Neuronal stem cell (in vitro differentiated cells): Measurements from ENCODE around the gene SLFN13.

Experiments used
- DNase-seq: peaks from one replicate; pipeline ENCODE4 v3.0.0-alpha.2; 2013; ENCODE audit warnings: low spot score
- H2AFZ ChIP-seq: one replicate; pipeline ENCODE4 v1.6.1; 2013; ENCODE audit warnings: mild to moderate bottlenecking, low read length, inconsistent platforms
- H2AK5ac ChIP-seq: 2 replicates; pipeline ENCODE4 v1.6.1; 2013; ENCODE audit warnings: low read depth, mild to moderate bottlenecking, inconsistent platforms, low read length, moderate library complexity, mixed read lengths
- H2BK120ac ChIP-seq: 2 replicates; pipeline ENCODE4 v1.6.1; 2013; ENCODE audit warnings: low read depth, mild to moderate bottlenecking, inconsistent platforms, low read length, moderate library complexity, mixed read lengths
- H2BK12ac ChIP-seq: one replicate; pipeline ENCODE4 v1.6.1; 2013; ENCODE audit warnings: low read length, inconsistent platforms
- H2BK15ac ChIP-seq: 2 replicates; pipeline ENCODE4 v1.6.1; 2013; ENCODE audit warnings: mild to moderate bottlenecking, low read length, inconsistent platforms, mixed read lengths
- H2BK5ac ChIP-seq: one replicate; pipeline ENCODE4 v1.6.1; 2013; ENCODE audit warnings: inconsistent platforms, mild to moderate bottlenecking, low read length, moderate library complexity
- H3K14ac ChIP-seq: one replicate; pipeline ENCODE4 v1.6.1; 2013; ENCODE audit warnings: low read length, inconsistent platforms
- H3K18ac ChIP-seq: 2 replicates; pipeline ENCODE4 v1.6.1; 2013; ENCODE audit warnings: low read length, inconsistent platforms
- H3K23ac ChIP-seq: 2 replicates; pipeline ENCODE4 v1.6.1; 2013; ENCODE audit warnings: low read depth, mild to moderate bottlenecking, mixed read lengths, low read length, inconsistent platforms; ENCODE audit not compliant: poor library complexity
- H3K27ac ChIP-seq: replicated peaks from 3 replicates; pipeline ENCODE4 v1.5.1; 2013; ENCODE audit warnings: low read length, inconsistent platforms
- H3K27me3 ChIP-seq, 3 experiments: 2 replicates each; pipeline ENCODE4 v1.6.1; 2013; ENCODE audit warnings: low read length in 3 of 3, mild to moderate bottlenecking in 2 of 3, inconsistent platforms in 1 of 3, low read depth in 1 of 3, mixed read lengths in 1 of 3, moderate library complexity in 1 of 3; ENCODE audit not compliant: control insufficient read depth in 3 of 3, insufficient read depth in 3 of 3
- H3K36me3 ChIP-seq, 2 donors: replicated peaks in 1 of 2; 2 replicates each; pipeline ENCODE4 v1.6.1; 2013; ENCODE audit warnings: low read length in 2 of 2; ENCODE audit not compliant: control insufficient read depth in 2 of 2, insufficient read depth in 2 of 2
- H3K4ac ChIP-seq: 2 replicates; pipeline ENCODE4 v1.6.1; 2013; ENCODE audit warnings: inconsistent platforms, mild to moderate bottlenecking, low read length, moderate library complexity
- H3K4me1 ChIP-seq, 2 donors: 1 replicate in 1 of 2; 2 replicates in 1 of 2; pipeline ENCODE4 v1.6.1; 2013; ENCODE audit warnings: low read length in 2 of 2, low read depth in 1 of 2; ENCODE audit not compliant: control insufficient read depth in 2 of 2, insufficient read depth in 1 of 2
- H3K4me2 ChIP-seq: one replicate; pipeline ENCODE4 v1.6.1; 2013; ENCODE audit warnings: mild to moderate bottlenecking, low read length, inconsistent platforms; ENCODE audit not compliant: insufficient read depth, poor library complexity, severe bottlenecking
- H3K4me3 ChIP-seq, 2 donors: 2 replicates each; pipeline ENCODE4 v1.5.1; 2013; ENCODE audit warnings: low read length in 2 of 2, mild to moderate bottlenecking in 2 of 2, inconsistent platforms in 1 of 2, moderate library complexity in 1 of 2
- H3K79me1 ChIP-seq: one replicate; pipeline ENCODE4 v1.6.1; 2013; ENCODE audit warnings: low read depth, mild to moderate bottlenecking, inconsistent platforms, low read length, moderate library complexity
- H3K9ac ChIP-seq: one replicate; pipeline ENCODE4 v1.6.1; 2013; ENCODE audit warnings: mild to moderate bottlenecking, low read depth, low read length, inconsistent platforms; ENCODE audit not compliant: poor library complexity
- H3K9me3 ChIP-seq, 2 donors: replicated peaks in 1 of 2; 2 replicates each; pipeline versions ENCODE3 to v1.6.1; 2013; ENCODE audit warnings: low read length in 2 of 2, mild to moderate bottlenecking in 2 of 2, inconsistent platforms in 1 of 2, low read depth in 1 of 2, mixed read lengths in 1 of 2, moderate library complexity in 1 of 2; ENCODE audit not compliant: control insufficient read depth in 2 of 2, insufficient read depth in 1 of 2
- H4K8ac ChIP-seq: one replicate; pipeline ENCODE4 v1.6.1; 2013; ENCODE audit warnings: low read depth, mild to moderate bottlenecking, inconsistent platforms, low read length, moderate library complexity
- H4K91ac ChIP-seq: one replicate; pipeline ENCODE4 v1.6.1; 2013; ENCODE audit warnings: low read length, low read depth, mild to moderate bottlenecking, inconsistent platforms; ENCODE audit not compliant: poor library complexity
- WGBS, 2 donors: extraction: QIAGEN DNeasy Blood & Tissue Kit; methylation state at CpG; one replicate each; pipeline ENCODE4 v1.1.7; 2013; ENCODE audit warnings: missing lambda C conversion rate in 2 of 2, mixed read lengths in 1 of 2; ENCODE audit not compliant: insufficient read length in 2 of 2, insufficient replicate concordance in 1 of 2; ENCODE audit errors: extremely low coverage in 2 of 2; 5-methylcytosine and 5-hydroxymethylcytosine counted together

The SLFN13 gene

DNA sequence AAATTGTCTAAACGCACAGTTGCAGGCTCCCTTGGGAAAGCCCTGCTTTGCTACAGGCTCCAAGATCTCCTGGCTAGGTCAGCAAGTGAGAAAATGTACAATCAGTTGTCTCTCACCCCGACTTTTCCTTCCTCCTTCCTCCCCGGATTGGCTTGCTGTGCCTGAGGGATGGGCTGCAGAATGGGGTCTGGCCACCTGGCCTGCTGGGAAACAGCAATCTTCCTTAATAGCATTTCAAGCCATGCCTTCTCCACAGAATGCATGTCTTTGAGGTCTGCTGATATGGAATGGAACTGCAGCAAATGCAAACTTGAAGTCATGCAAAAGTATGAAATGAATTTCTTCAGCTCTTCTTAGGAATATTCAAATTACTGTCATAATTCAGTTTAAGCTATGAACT lies 42.9 kb upstream of the SLFN13 start:
- H3K4me3 ChIP-seq, result no peak overlapping the region

DNA sequence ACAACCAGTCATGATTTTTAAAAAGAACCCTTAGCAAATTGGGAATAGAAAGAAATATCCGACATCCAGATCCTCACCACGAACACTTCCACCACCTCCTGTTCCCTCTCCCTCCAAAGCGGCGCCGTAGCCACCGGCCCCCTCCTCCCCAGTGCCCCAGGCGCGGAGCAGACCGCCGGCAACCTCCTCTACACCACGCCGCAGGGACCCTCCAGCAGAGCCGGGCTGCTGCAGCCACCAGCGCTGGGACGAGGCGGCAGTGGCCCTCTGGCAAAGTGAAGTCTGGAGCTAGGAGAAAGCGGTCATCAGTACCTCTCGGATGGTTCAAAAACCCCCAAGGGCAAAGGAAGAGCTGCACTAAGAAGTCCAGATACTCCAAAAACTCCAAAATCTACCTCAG lies 41.4 kb upstream of the SLFN13 start:
- H2BK5ac ChIP-seq, result no peak overlapping the region
- peaks cover 9 to 12% of the 10 kb centered on the region in 2 donors for H3K9me3 ChIP-seq
- no peak overlapping the region for H2AFZ ChIP-seq
- H3K79me1 ChIP-seq, result no peaks in the 10 kb centered on the region
- no peak overlapping the region for H3K23ac ChIP-seq
- no peak overlapping the region for H4K91ac ChIP-seq
- no peak overlapping the region for H3K14ac ChIP-seq
- H2BK15ac ChIP-seq, result no peak overlapping the region
- no peak overlapping the region for H3K27ac ChIP-seq
- no peak overlapping the region for H3K9ac ChIP-seq
- WGBS, 2 donors, result no CpG with 5 or more reads among the region's 18 CpGs
- no peak overlapping the region for H3K4me2 ChIP-seq
- H3K4me1 ChIP-seq, result peaks cover 0 to 1% of the 10 kb centered on the region in 2 donors
- H3K4ac ChIP-seq, result no peak overlapping the region
- H2AK5ac ChIP-seq, result no peak overlapping the region
- H3K4me3 ChIP-seq, result no peak overlapping the region
- no peaks in the 10 kb centered on the region for H3K36me3 ChIP-seq
- no peak overlapping the region for H4K8ac ChIP-seq
- no peak overlapping the region for H2BK120ac ChIP-seq
- H3K18ac ChIP-seq, result no peak overlapping the region
- peaks cover 40 to 94% (median 85%) of the 10 kb centered on the region in 3 experiments for H3K27me3 ChIP-seq
- DNase-seq, result no peak
- H2BK12ac ChIP-seq, result no peak overlapping the region

More for the DNA sequence above, 42.9 kb upstream of the SLFN13 start:
- no peak overlapping the region for H3K4ac ChIP-seq
- H3K4me1 ChIP-seq, result peaks cover 0 to 1% of the 10 kb centered on the region in 2 donors
- DNase-seq, result no peak
- H4K91ac ChIP-seq, result no peak overlapping the region
- H3K14ac ChIP-seq, result no peak overlapping the region
- H2BK15ac ChIP-seq, result no peak overlapping the region
- H2BK12ac ChIP-seq, result no peak overlapping the region
- H2AK5ac ChIP-seq, result no peak overlapping the region
- no peak overlapping the region for H3K4me2 ChIP-seq
- peaks cover 9 to 15% of the 10 kb centered on the region in 2 donors for H3K9me3 ChIP-seq
- no peaks in the 10 kb centered on the region for H3K36me3 ChIP-seq
- H3K27ac ChIP-seq, result no peak overlapping the region
- no peak overlapping the region for H2AFZ ChIP-seq
- no peak overlapping the region for H2BK120ac ChIP-seq
- no peak overlapping the region for H3K18ac ChIP-seq
- H3K79me1 ChIP-seq, result no peaks in the 10 kb centered on the region
- H3K23ac ChIP-seq, result no peak overlapping the region
- H2BK5ac ChIP-seq, result no peak overlapping the region
- H4K8ac ChIP-seq, result no peak overlapping the region
- H3K27me3 ChIP-seq, result peaks cover 49 to 99% (median 92%) of the 10 kb centered on the region in 3 experiments
- no peak overlapping the region for H3K9ac ChIP-seq
- WGBS, 2 donors, result no CpG with 5 or more reads among the region's 3 CpGs

DNA sequence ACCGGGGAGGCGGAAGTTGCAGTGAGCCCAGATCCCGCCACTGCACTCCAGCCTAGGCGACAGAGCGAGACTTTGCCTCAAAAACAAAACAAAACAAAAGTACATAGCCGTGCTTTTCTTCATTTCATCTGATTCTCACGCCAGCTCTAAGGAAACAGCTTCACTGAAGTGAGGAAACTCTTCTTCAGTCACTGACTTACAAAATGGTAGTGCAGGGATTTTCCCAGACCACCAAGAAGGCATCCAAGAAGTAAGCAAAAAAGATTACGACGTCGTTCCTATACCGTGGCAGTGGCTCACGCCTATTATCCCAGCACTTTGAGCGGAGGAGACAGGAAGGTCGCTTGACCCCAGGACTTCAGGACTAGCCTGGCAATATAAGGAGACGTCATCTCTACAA lies 40.4 kb upstream of the SLFN13 start:
- no peak overlapping the region for H4K8ac ChIP-seq
- H3K14ac ChIP-seq, result no peak overlapping the region
- no peak overlapping the region for H2AFZ ChIP-seq
- no peak overlapping the region for H2BK15ac ChIP-seq
- H3K4me2 ChIP-seq, result no peak overlapping the region
- peaks cover 0 to 1% of the 10 kb centered on the region in 2 donors for H3K4me1 ChIP-seq
- H3K79me1 ChIP-seq, result no peaks in the 10 kb centered on the region
- H3K27me3 ChIP-seq, result peaks cover 39 to 93% (median 83%) of the 10 kb centered on the region in 3 experiments
- H2BK5ac ChIP-seq, result no peak overlapping the region
- no peak overlapping the region for H3K27ac ChIP-seq
- no peak overlapping the region for H3K9ac ChIP-seq
- H2AK5ac ChIP-seq, result no peak overlapping the region
- no peak overlapping the region for H3K4me3 ChIP-seq
- H3K36me3 ChIP-seq, result no peaks in the 10 kb centered on the region
- no CpG with 5 or more reads among the region's 15 CpGs for WGBS, 2 donors
- H4K91ac ChIP-seq, result no peak overlapping the region
- no peak overlapping the region for H3K18ac ChIP-seq
- H2BK120ac ChIP-seq, result no peak overlapping the region
- no peak overlapping the region for H3K23ac ChIP-seq
- peaks cover 9 to 12% of the 10 kb centered on the region in 2 donors for H3K9me3 ChIP-seq
- no peak overlapping the region for H3K4ac ChIP-seq
- no peak for DNase-seq
- no peak overlapping the region for H2BK12ac ChIP-seq

DNA sequence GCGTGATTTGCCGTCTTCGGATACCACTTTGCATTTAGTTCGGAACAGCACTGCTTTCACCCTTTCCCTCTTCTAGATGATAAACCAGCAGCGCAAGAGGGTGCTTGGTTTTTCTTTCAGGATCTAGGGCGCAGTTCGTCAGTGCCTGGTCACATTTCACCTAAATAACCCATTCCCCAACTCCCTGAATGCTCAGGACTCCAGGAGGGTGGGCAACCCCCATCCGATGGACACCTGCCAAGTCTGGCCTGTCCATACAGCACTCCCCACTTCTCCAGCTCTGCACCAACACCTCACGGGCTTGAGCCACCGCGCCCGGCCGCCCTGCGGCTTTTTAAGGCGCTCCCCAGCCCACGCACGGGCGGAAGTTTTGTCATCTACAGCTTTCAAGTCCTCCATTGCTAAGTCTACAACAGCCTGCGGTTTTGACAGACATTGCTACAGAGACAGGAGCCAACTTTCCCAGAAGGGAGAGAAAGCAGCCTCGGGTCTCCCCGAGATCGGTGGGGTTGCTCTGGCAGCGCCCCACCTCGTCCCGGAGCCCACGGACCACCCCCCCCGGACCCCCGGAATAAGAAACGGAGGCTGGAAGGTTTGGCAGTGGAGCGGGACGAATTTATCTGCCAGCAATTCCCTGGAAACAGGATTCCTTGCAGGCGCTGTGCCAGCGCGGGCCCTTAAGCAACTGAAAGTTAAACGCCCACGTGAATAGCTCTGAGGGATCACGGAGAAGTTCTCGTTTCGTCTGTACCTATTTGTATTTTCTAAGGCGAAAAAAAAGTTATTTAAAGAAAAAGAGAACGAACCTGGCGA lies 38.6 kb upstream of the SLFN13 start:
- Histone ChIP-seq H3K14ac (no peak overlapping the region), H3K4me1 (peaks cover 0 to 1% of the 10 kb centered on the region in 2 donors), H3K79me1 (no peaks in the 10 kb centered on the region), H3K36me3 (no peaks in the 10 kb centered on the region), H3K4ac (no peak overlapping the region), H3K18ac (no peak overlapping the region), H3K4me3 (no peak overlapping the region), H3K27ac (no peak overlapping the region), H2AK5ac (no peak overlapping the region), H3K9ac (no peak overlapping the region), H2AFZ (peak overlapping the region; percentile 35), H4K8ac (no peak overlapping the region), H4K91ac (no peak overlapping the region), H2BK5ac (no peak overlapping the region), H3K9me3 (peaks cover 9 to 13% of the 10 kb centered on the region in 2 donors), H2BK12ac (no peak overlapping the region), H3K27me3 (peaks cover 35 to 76% (median 69%) of the 10 kb centered on the region in 3 experiments), H2BK15ac (no peak overlapping the region), H2BK120ac (no peak overlapping the region), H3K23ac (no peak overlapping the region), H3K4me2 (no peak overlapping the region)
- no CpG with 5 or more reads among the region's 42 CpGs for WGBS, 2 donors
- no peak for DNase-seq
